Measurements from ENCODE around the gene TTLL7.

Gene TTLL7

GRCh38 chr1:83959824-83960498, 39.0 kb downstream of the TTLL7 start:
- DNase-seq (ENCODE audit: low read depth) = peak; percentile 42
- TF ChIP-seq CTCF (conservative IDR thresholded peaks at IDR 0.05; ENCODE audit: low read length) = no peak
- no peak overlapping the region for H3K4me3 ChIP-seq (ENCODE audit: low read length)

- no peak for DNase-seq (ENCODE audit: low read depth)
- TF ChIP-seq CTCF (conservative IDR thresholded peaks at IDR 0.05; ENCODE audit: low read length) = no peak
- H3K4me3 ChIP-seq (ENCODE audit: low read length) = no peak overlapping the region
Measured at GRCh38 chr1:83958704-83959103, 40.2 kb downstream of the TTLL7 start.

GRCh38 chr1:83954166-83954823, 44.6 kb downstream of the TTLL7 start:
- no peak for TF ChIP-seq CTCF (conservative IDR thresholded peaks at IDR 0.05; ENCODE audit: low read length)

GRCh38 chr1:83950106-83950661, 48.7 kb downstream of the TTLL7 start:
- no peak overlapping the region for H3K4me3 ChIP-seq (ENCODE audit: low read length)
- DNase-seq (ENCODE audit: low read depth) = no peak
- TF ChIP-seq CTCF (conservative IDR thresholded peaks at IDR 0.05; ENCODE audit: low read length) = no peak

More at GRCh38 chr1:83954166-83954823, 44.6 kb downstream of the TTLL7 start:
- no peak overlapping the region for H3K4me3 ChIP-seq (ENCODE audit: low read length)
- no peak for DNase-seq (ENCODE audit: low read depth)

- no peak overlapping the region for H3K4me3 ChIP-seq (ENCODE audit: low read length)
- TF ChIP-seq CTCF (conservative IDR thresholded peaks at IDR 0.05; ENCODE audit: low read length) = no peak
- peak; percentile 45 for DNase-seq (ENCODE audit: low read depth)
Measured at GRCh38 chr1:83942914-83943313, 56.0 kb downstream of the TTLL7 start.

- H3K4me3 ChIP-seq (ENCODE audit: low read length) = no peak overlapping the region
- no peak for DNase-seq (ENCODE audit: low read depth)
- no peak for TF ChIP-seq CTCF (conservative IDR thresholded peaks at IDR 0.05; ENCODE audit: low read length)
Measured at GRCh38 chr1:83934550-83934949, 64.4 kb downstream of the TTLL7 start.

GRCh38 chr1:83932693-83933092, 66.2 kb downstream of the TTLL7 start:
- DNase-seq (ENCODE audit: low read depth) = no peak
- no peak for TF ChIP-seq CTCF (conservative IDR thresholded peaks at IDR 0.05; ENCODE audit: low read length)
- H3K4me3 ChIP-seq (ENCODE audit: low read length) = no peak overlapping the region
